Measurements from ENCODE around the gene RBP3. TPM values are rescaled to one million over a fixed set of nuclear protein-coding genes. Genes with fewer than 3 reads are reported as not detected.

The RBP3 gene
- total and polyA plus RNA-seq, 10 donors, result not detected

DNA sequence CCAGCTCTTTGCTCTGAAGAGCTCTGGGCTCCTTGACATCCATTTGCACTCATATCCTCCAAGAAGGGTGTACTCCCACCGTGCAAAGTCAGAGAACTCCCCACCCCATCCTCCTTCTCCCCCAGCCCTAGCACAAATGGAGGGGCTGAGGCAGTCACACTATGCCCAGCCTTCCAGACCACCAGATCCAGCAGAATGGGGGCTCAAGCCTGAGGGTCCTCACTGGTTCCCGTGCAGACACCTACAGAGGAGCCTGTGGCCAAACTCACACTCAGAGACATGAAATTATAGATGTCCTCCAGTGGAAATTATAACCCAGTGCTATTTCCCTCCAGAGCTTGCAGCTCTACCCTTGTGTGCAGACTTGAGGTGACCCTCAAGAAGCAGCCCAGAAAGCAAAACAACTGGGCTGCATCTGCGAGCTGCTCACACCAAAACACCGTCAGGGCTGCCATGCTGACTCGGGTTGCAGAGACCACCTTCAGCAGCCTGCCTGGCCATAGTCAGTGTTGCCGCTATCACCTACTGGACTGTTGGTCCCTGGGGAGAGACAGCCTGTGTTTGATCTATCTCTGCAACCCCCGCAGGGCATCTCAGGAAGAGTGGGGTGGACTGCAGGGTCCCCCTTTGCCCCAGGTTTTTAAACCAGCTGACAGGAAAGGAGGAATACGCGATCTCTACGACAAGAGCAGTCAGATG, 28.5 kb downstream of the RBP3 start:
- H3K36me3 ChIP-seq, result no peaks in the 10 kb centered on the region
- no peaks in the 10 kb centered on the region for H3K4me1 ChIP-seq
- no peaks in the 10 kb centered on the region for H3K9me3 ChIP-seq
- intact Hi-C loops (cut with DNase I; ENCODE audit: low total_unique reads), result no loop called here
- no peak overlapping the region for H3K27ac ChIP-seq
- WGBS, 5 donors, result 66 to 73% (median 69%) methylated on average over 9 to 10 of the region's 10 CpGs
- peaks cover 0 to 53% (median 0%) of the 10 kb centered on the region in 7 donors for H3K27me3 ChIP-seq (replicated peaks in 1 of 7)
- peak; percentile 40 for DNase-seq
- H3K4me3 ChIP-seq, result no peak overlapping the region
- TF ChIP-seq POLR2AphosphoS5 (IDR thresholded peaks at IDR 0.05) (no peak), POLR2A (IDR thresholded peaks at IDR 0.05) (no peak)
- TF ChIP-seq, protein P1, sequence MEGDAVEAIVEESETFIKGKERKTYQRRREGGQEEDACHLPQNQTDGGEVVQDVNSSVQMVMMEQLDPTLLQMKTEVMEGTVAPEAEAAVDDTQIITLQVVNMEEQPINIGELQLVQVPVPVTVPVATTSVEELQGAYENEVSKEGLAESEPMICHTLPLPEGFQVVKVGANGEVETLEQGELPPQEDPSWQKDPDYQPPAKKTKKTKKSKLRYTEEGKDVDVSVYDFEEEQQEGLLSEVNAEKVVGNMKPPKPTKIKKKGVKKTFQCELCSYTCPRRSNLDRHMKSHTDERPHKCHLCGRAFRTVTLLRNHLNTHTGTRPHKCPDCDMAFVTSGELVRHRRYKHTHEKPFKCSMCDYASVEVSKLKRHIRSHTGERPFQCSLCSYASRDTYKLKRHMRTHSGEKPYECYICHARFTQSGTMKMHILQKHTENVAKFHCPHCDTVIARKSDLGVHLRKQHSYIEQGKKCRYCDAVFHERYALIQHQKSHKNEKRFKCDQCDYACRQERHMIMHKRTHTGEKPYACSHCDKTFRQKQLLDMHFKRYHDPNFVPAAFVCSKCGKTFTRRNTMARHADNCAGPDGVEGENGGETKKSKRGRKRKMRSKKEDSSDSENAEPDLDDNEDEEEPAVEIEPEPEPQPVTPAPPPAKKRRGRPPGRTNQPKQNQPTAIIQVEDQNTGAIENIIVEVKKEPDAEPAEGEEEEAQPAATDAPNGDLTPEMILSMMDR (IDR thresholded peaks at IDR 0.05 in 8 of 11, conservative IDR thresholded peaks at IDR 0.05 in 3 of 11), result no peak

DNA sequence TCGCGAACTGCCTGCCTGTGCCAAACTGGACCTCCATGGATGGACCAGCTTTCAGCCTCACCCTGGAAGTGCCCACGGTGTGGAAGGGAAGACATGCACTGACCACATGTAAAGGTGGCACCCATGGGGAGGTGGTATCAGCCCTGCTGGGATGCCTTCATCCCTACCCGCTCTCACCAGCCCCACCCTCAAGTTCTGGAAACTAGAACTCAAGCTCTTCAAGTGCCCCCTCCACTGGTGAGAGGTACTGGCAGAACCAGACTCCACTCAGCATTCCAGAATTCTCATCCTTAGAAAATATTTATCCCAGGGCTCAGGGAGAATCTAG, 30.0 kb downstream of the RBP3 start:
- H3K4me3 ChIP-seq, result no peak overlapping the region
- 85 to 90% (median 86%) methylated on average over 3 to 4 of the region's 4 CpGs for WGBS, 5 donors
- H3K27ac ChIP-seq, result no peak overlapping the region
- no peaks in the 10 kb centered on the region for H3K36me3 ChIP-seq
- intact Hi-C loops (cut with DNase I; ENCODE audit: low total_unique reads), result no loop called here
- H3K9me3 ChIP-seq, result no peaks in the 10 kb centered on the region
- H3K27me3 ChIP-seq (replicated peaks in 1 of 7), result peaks cover 0 to 57% (median 0%) of the 10 kb centered on the region in 7 donors
- peak; percentile 31 for DNase-seq
- no peaks in the 10 kb centered on the region for H3K4me1 ChIP-seq
- TF ChIP-seq POLR2A (IDR thresholded peaks at IDR 0.05), result no peak
- TF ChIP-seq POLR2AphosphoS5 (IDR thresholded peaks at IDR 0.05), result no peak
- TF ChIP-seq, protein P1 (IDR thresholded peaks at IDR 0.05 in 8 of 11, conservative IDR thresholded peaks at IDR 0.05 in 3 of 11), result no peak

DNA sequence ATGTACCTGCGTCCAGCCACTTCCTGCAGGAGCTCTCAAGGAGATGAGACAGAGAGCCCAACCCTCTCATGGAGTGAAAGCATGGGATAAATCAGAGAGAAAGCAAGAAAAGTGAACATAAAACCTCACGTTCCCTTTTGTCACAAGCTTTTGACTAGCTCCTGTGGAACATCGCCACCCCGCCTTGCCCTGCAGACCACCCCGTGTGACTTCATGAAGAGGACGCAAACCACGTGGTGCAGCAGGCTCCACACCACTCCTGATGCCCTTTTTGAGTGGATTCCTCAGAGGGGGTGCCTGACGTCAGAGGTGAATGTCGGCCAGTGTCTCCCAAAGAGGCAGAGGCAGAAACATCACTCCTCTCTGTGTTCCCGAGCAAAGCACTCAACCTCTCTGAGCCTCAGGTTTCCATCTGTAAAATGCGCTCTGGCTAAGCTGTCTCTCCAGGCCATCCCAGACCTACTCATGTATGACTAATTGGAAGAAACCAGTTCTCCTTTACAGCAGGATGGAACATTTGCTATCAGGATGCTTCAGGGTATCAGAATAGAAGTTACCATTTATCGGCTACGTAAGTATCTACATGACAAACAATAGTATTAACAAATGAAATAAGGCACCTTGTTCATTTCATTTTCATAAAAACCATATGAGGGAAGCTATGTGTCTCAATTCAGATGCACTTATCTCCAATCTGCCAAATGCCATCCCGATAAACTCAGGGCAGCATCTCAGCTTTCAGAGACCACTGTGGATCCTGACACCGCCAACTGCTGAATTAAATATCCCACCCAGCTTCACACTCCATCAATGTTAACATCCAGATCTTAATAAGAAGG, 30.7 kb downstream of the RBP3 start:
- peak; percentile 34 for DNase-seq
- intact Hi-C loops (cut with DNase I; ENCODE audit: low total_unique reads), result no loop called here
- 74 to 85% (median 80%) methylated on average over 15 of the region's 15 CpGs for WGBS, 5 donors
- Histone ChIP-seq H3K36me3 (no peaks in the 10 kb centered on the region), H3K4me1 (peaks cover 0 to 5% (median 4%) of the 10 kb centered on the region in 6 donors), H3K27me3 (replicated peaks in 1 of 7) (peaks cover 0 to 64% (median under 1%) of the 10 kb centered on the region in 7 donors), H3K27ac (no peak overlapping the region), H3K9me3 (no peaks in the 10 kb centered on the region), H3K4me3 (no peak overlapping the region)
- TF ChIP-seq POLR2AphosphoS5 (IDR thresholded peaks at IDR 0.05), result no peak
- TF ChIP-seq, protein P1 (IDR thresholded peaks at IDR 0.05 in 8 of 11, conservative IDR thresholded peaks at IDR 0.05 in 3 of 11), result no peak
- no peak for TF ChIP-seq POLR2A (IDR thresholded peaks at IDR 0.05)

DNA sequence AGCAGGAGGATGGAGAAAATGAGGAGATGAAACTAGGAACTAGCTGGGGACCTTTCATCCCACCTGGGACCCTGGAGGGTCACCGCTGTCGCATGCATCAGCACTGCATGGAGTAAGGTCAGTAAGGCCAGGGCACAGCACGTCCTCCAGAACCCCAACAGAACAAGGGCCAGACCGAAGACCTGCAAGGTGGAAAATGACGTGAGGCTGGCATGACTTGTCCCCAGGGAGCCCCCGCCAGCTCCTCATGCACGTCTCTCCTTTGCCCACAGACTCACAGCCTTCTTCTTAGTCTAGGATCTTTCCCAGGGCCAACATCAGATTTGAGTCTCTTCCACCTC, 31.3 kb downstream of the RBP3 start:
- Histone ChIP-seq H3K4me3 (no peak overlapping the region), H3K36me3 (no peaks in the 10 kb centered on the region), H3K27ac (no peak overlapping the region), H3K27me3 (replicated peaks in 1 of 7) (peaks cover 0 to 70% (median 6%) of the 10 kb centered on the region in 7 donors), H3K9me3 (no peaks in the 10 kb centered on the region), H3K4me1 (peaks cover 0 to 10% (median 9%) of the 10 kb centered on the region in 6 donors)
- DNase-seq, result peak; percentile 51
- intact Hi-C loops (cut with DNase I; ENCODE audit: low total_unique reads), result no loop called here
- WGBS, 5 donors, result 68 to 81% (median 75%) methylated on average over 7 of the region's 7 CpGs
- TF ChIP-seq POLR2AphosphoS5 (IDR thresholded peaks at IDR 0.05) (no peak), POLR2A (IDR thresholded peaks at IDR 0.05) (no peak)
- TF ChIP-seq, protein P1 (IDR thresholded peaks at IDR 0.05 in 8 of 11, conservative IDR thresholded peaks at IDR 0.05 in 3 of 11), result no peak
